ENCODE data around the gene ACTR10. TPM values are rescaled to one million over a fixed set of nuclear protein-coding genes. Genes with fewer than 3 reads are reported as not detected.

ACTR10 gene
- total RNA-seq, 1 experiment from 2014 or later: 30.9 TPM

- TF ChIP-seq NFE2L1 (CRISPR knock-in tag; IDR thresholded peaks at IDR 0.05) (no peak), TP53 (CRISPR knock-in tag; IDR thresholded peaks at IDR 0.05) (no peak)
- TF ChIP-seq, protein P1, sequence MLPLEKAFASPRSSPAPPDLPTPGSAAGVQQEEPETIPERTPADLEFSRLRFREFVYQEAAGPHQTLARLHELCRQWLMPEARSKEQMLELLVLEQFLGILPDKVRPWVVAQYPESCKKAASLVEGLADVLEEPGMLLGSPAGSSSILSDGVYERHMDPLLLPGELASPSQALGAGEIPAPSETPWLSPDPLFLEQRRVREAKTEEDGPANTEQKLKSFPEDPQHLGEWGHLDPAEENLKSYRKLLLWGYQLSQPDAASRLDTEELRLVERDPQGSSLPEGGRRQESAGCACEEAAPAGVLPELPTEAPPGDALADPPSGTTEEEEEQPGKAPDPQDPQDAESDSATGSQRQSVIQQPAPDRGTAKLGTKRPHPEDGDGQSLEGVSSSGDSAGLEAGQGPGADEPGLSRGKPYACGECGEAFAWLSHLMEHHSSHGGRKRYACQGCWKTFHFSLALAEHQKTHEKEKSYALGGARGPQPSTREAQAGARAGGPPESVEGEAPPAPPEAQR (CRISPR knock-in tag; IDR thresholded peaks at IDR 0.05): no peak
Observed at GRCh38 chr14:58189176-58189575, 10.8 kb upstream of the ACTR10 start (continued).

DNA sequence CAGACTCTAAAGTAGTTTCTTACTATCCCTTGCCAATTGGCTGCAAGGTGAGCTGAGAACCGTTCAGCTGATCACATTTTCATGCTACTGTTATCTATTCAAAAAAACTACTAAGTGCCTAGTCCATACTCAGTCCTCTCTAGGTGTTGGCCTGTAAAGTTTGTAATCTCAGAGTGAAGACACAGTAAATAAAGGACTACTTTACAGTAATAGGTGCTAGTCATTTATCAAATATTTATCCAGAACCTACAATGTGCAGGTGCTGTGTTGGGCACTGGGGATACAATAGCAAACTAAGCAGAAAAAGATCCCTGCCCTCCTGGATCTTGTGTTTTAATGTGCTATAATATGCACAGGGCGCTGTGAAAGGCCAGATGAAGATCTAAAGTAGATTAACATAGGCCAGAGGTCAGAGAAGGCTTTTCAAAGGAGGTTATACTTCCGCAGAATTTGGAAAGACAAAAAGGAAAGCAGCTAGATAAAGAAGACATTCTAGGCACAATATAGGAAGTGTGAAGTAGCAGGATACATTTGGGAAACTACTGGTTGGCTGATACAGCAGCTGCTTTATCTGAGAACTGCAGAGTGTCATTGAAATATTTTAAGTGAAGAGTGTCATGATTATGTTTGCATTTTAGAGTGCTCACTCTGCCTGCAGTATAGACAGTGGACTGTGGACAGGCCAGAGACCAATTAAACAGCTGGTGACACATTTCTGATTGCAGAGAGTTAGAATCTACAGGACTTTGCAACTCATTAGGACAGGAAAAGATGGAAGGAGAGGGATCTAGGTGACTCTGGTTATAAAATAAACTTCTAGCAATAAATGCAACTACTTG lies 8.0 kb upstream of the ACTR10 start:
- POLR2A ChIA-PET: no interaction called here
- no peak for TF ChIP-seq JAZF1 (CRISPR knock-in tag; IDR thresholded peaks at IDR 0.05)
- TF ChIP-seq, protein P2, sequence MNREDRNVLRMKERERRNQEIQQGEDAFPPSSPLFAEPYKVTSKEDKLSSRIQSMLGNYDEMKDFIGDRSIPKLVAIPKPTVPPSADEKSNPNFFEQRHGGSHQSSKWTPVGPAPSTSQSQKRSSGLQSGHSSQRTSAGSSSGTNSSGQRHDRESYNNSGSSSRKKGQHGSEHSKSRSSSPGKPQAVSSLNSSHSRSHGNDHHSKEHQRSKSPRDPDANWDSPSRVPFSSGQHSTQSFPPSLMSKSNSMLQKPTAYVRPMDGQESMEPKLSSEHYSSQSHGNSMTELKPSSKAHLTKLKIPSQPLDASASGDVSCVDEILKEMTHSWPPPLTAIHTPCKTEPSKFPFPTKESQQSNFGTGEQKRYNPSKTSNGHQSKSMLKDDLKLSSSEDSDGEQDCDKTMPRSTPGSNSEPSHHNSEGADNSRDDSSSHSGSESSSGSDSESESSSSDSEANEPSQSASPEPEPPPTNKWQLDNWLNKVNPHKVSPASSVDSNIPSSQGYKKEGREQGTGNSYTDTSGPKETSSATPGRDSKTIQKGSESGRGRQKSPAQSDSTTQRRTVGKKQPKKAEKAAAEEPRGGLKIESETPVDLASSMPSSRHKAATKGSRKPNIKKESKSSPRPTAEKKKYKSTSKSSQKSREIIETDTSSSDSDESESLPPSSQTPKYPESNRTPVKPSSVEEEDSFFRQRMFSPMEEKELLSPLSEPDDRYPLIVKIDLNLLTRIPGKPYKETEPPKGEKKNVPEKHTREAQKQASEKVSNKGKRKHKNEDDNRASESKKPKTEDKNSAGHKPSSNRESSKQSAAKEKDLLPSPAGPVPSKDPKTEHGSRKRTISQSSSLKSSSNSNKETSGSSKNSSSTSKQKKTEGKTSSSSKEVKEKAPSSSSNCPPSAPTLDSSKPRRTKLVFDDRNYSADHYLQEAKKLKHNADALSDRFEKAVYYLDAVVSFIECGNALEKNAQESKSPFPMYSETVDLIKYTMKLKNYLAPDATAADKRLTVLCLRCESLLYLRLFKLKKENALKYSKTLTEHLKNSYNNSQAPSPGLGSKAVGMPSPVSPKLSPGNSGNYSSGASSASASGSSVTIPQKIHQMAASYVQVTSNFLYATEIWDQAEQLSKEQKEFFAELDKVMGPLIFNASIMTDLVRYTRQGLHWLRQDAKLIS (CRISPR knock-in tag; IDR thresholded peaks at IDR 0.05; ENCODE audit: borderline replicate concordance): no peak
- no peak for TF ChIP-seq USF1 (CRISPR knock-in tag; IDR thresholded peaks at IDR 0.05)
- TF ChIP-seq, protein P3, sequence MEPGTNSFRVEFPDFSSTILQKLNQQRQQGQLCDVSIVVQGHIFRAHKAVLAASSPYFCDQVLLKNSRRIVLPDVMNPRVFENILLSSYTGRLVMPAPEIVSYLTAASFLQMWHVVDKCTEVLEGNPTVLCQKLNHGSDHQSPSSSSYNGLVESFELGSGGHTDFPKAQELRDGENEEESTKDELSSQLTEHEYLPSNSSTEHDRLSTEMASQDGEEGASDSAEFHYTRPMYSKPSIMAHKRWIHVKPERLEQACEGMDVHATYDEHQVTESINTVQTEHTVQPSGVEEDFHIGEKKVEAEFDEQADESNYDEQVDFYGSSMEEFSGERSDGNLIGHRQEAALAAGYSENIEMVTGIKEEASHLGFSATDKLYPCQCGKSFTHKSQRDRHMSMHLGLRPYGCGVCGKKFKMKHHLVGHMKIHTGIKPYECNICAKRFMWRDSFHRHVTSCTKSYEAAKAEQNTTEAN (CRISPR knock-in tag; IDR thresholded peaks at IDR 0.05): no peak
- no peak for TF ChIP-seq CREM (CRISPR knock-in tag; IDR thresholded peaks at IDR 0.05)
- TF ChIP-seq, protein P4, sequence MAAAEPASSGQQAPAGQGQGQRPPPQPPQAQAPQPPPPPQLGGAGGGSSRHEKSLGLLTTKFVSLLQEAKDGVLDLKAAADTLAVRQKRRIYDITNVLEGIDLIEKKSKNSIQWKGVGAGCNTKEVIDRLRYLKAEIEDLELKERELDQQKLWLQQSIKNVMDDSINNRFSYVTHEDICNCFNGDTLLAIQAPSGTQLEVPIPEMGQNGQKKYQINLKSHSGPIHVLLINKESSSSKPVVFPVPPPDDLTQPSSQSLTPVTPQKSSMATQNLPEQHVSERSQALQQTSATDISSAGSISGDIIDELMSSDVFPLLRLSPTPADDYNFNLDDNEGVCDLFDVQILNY (CRISPR knock-in tag; IDR thresholded peaks at IDR 0.05): no peak
- no peak for TF ChIP-seq FOXP1 (CRISPR knock-in tag; IDR thresholded peaks at IDR 0.05; ENCODE audit: borderline replicate concordance)
- TF ChIP-seq NFE2L1 (CRISPR knock-in tag; IDR thresholded peaks at IDR 0.05): no peak
- no peak for TF ChIP-seq FOXJ3 (CRISPR knock-in tag; IDR thresholded peaks at IDR 0.05; ENCODE audit: borderline replicate concordance)
- TF ChIP-seq, protein P5, sequence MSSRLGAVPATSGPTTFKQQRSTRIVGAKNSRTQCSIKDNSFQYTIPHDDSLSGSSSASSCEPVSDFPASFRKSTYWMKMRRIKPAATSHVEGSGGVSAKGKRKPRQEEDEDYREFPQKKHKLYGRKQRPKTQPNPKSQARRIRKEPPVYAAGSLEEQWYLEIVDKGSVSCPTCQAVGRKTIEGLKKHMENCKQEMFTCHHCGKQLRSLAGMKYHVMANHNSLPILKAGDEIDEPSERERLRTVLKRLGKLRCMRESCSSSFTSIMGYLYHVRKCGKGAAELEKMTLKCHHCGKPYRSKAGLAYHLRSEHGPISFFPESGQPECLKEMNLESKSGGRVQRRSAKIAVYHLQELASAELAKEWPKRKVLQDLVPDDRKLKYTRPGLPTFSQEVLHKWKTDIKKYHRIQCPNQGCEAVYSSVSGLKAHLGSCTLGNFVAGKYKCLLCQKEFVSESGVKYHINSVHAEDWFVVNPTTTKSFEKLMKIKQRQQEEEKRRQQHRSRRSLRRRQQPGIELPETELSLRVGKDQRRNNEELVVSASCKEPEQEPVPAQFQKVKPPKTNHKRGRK (CRISPR knock-in tag; IDR thresholded peaks at IDR 0.05; ENCODE audit: borderline replicate concordance): no peak
- TF ChIP-seq ERG (CRISPR knock-in tag; IDR thresholded peaks at IDR 0.05): no peak
- no peak for TF ChIP-seq MXD4 (CRISPR knock-in tag; IDR thresholded peaks at IDR 0.05; ENCODE audit: borderline replicate concordance)
- TF ChIP-seq NR3C1 (CRISPR knock-in tag; conservative IDR thresholded peaks at IDR 0.05; ENCODE audit: low read depth): no peak
- no peak for TF ChIP-seq SMAD4 (CRISPR knock-in tag; IDR thresholded peaks at IDR 0.05)
- DNase-seq (ENCODE audit: low spot score): no peak
- H3K4me3 Mint-ChIP-seq: no peak overlapping the region
- H3K9me3 Mint-ChIP-seq: no peaks in the 10 kb centered on the region
- ATAC-seq: no peak
- no peak overlapping the region for H3K27ac Mint-ChIP-seq
- no peaks in the 10 kb centered on the region for H3K36me3 Mint-ChIP-seq
- H3K4me1 Mint-ChIP-seq: no peaks in the 10 kb centered on the region
- peaks cover 8% of the 10 kb centered on the region for H3K27me3 Mint-ChIP-seq (ENCODE audit: low read depth)
- CTCF ChIA-PET: interaction anchor here (0.6 kb wide), 1 partner anchor 45 kb away, joined by 6 read pairs; no protein-coding TSS in a partner anchor

Measured in WTC11 (cell line).